Body of pancreas (tissue), 4 donors: ENCODE data around the gene DENND4A. TPM values are rescaled to one million over a fixed set of nuclear protein-coding genes. Genes with fewer than 3 reads are reported as not detected.
"Not testable (repeated sequence)": the region's sequence is repeated elsewhere in the genome, so short reads cannot be mapped to it uniquely, and the experiment has no call there.

Experiments used
- ATAC-seq: fragments of 150-250 bp; one replicate; pipeline ENCODE4 v1.9.1; 2016
- DNase-seq, 4 donors: peaks; one replicate each; pipeline ENCODE4 v3.0.0-alpha.2; 2019
- H3K27ac ChIP-seq, 4 donors: fragments of 200-600 bp; sonication (generic); 1 replicate in 3 of 4; 2 replicates in 1 of 4; pipeline versions ENCODE4 v1.5.1 to v1.6.1; 2016 to 2019; ENCODE audit warnings: mild to moderate bottlenecking in 1 of 4, mixed read lengths in 1 of 4, moderate library complexity in 1 of 4
- H3K27me3 ChIP-seq, 2 donors: fragments of 200-600 bp; sonication (generic); one replicate each; pipeline ENCODE4 v1.6.0; 2016; ENCODE audit warnings: mild to moderate bottlenecking in 1 of 2
- H3K36me3 ChIP-seq, 2 donors: fragments of 200-600 bp; sonication (generic); replicated peaks in 1 of 2; 2 replicates each; pipeline ENCODE4 v1.5.1; 2016; ENCODE audit warnings: low read depth in 2 of 2; ENCODE audit not compliant: insufficient read depth in 1 of 2
- H3K4me1 ChIP-seq: fragments of 200-600 bp; sonication (generic); one replicate; pipeline ENCODE4 v1.6.0; 2016
- H3K4me3 ChIP-seq, 2 donors: fragments of 200-600 bp; sonication (generic); 1 replicate in 1 of 2; 2 replicates in 1 of 2; pipeline ENCODE4 v1.5.1; 2016 to 2019
- H3K9me3 ChIP-seq, 3 donors: fragments of 200-600 bp; sonication (generic); 1 replicate in 2 of 3; 2 replicates in 1 of 3; pipeline ENCODE4 v1.5.1; 2016
- CTCF ChIP-seq, 7 experiments: fragments of 450-650 bp in 4 of 7; fragments of 200-600 bp in 3 of 7; sonication (generic) in 3 of 7; IDR thresholded peaks; one replicate each; pipeline ENCODE4 v1.5.1; 2016 to 2019; ENCODE audit warnings: antibody characterized with exemption in 7 of 7
- POLR2A ChIP-seq, 3 donors: fragments of 450-650 bp; IDR thresholded peaks; one replicate each; pipeline ENCODE4 v1.6.1; 2016; ENCODE audit warnings: antibody characterized with exemption in 3 of 3, mild to moderate bottlenecking in 2 of 3
- WGBS, 2 donors: methylation state at CpG; one replicate each; pipeline ENCODE4 v1.1.5; 2017; 5-methylcytosine and 5-hydroxymethylcytosine counted together
- intact Hi-C: fragments of 100-400 bp; cut with DNase I; formaldehyde crosslinking; loops from one replicate; pipeline ENCODE4 v1.15.1; 2023
- total RNA-seq, 2 donors: library from RNA; depleted of rRNA; stranded (reverse); fragments of >200 nt; gene quantifications; one replicate each; pipeline ENCODE4 v1.1.0, GENCODE V29; 2016

DENND4A gene
- total RNA-seq, 2 donors from 2014 or later, result 45.7 to 59.3 TPM

DNA sequence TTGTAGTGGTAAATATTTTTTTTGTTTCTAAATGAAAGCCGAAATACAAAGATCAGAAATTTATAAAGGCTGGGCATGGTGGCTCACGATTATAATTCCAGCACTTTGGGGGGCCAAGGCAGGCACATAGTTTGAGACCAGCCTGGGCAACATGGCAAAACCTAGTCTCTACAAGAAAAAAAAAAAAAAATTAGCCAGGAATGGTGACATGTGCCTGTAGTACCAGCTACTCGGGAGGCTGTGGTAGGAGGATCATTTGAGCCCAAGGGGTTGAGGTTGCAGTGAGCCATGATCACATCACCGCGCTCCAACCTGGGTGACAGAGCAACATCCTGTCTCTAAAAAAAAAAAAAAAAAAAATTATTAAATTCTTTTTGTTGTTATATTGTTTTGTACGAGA is 6.9 kb downstream of the DENND4A start:
- intact Hi-C loops, result no loop called here
- WGBS, 2 donors, result 84 to 93% methylated on average over 6 of the region's 6 CpGs
- peaks cover 65% of the 10 kb centered on the region for H3K4me1 ChIP-seq
- no peaks in the 10 kb centered on the region for H3K36me3 ChIP-seq
- TF ChIP-seq POLR2A (IDR thresholded peaks at IDR 0.05), result no peak
- no peak for TF ChIP-seq CTCF (IDR thresholded peaks at IDR 0.05)
- H3K9me3 ChIP-seq, result no peaks in the 10 kb centered on the region
- H3K27ac ChIP-seq, result no peak overlapping the region
- DNase-seq (no peak), ATAC-seq (no peak)
- no peak overlapping the region for H3K4me3 ChIP-seq
- H3K27me3 ChIP-seq, result no peaks in the 10 kb centered on the region

DNA sequence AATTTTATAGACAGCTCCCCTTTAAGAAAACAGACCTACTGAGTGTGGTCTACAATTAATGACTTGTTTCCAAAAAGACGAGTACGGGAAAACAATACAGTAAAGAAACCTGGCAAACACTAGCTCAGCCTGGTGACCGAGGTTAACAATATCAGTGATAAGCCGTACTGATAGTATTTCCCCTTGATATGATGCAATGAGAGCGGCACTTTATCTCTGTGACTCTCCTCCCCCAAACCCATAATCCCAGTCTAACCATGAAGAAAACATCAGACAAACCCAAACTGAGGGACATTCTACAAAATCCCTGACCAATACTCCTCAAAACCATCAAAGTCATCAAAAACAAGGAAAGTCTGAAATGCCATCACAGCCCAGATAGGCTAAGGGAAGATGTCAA is 8.2 kb downstream of the DENND4A start:
- WGBS, 2 donors, result 24 to 32% methylated on average over 5 of the region's 5 CpGs
- H3K36me3 ChIP-seq, result no peaks in the 10 kb centered on the region
- no peak overlapping the region for H3K27ac ChIP-seq
- TF ChIP-seq POLR2A (IDR thresholded peaks at IDR 0.05) (no peak), CTCF (IDR thresholded peaks at IDR 0.05) (no peak)
- no peaks in the 10 kb centered on the region for H3K9me3 ChIP-seq
- ATAC-seq (no peak), DNase-seq (no peak)
- H3K4me3 ChIP-seq, result no peak overlapping the region
- intact Hi-C loops, result no loop called here
- H3K27me3 ChIP-seq, result no peaks in the 10 kb centered on the region
- H3K4me1 ChIP-seq, result peaks cover 53% of the 10 kb centered on the region

DNA sequence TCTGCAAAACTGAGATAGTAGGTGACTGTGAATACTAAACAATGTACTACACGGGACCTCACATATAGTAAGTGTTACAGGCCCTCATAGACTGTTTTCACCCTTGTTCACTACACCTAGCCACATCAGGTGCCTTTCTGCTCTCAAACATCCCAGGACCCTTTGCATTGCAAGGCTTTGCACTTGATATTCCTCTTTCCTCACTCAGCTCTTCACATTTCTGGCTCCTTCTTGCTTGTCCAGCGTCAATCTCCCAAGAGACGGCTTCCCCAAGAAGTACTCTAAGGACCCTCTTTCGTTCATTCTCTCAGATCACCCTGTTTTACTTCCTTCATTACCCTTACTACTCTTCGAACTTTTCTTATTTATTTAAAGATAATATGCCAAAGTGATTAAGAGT is 10.0 kb downstream of the DENND4A start:
- Histone ChIP-seq H3K27ac (no peak overlapping the region), H3K9me3 (no peaks in the 10 kb centered on the region), H3K36me3 (no peaks in the 10 kb centered on the region), H3K27me3 (no peaks in the 10 kb centered on the region), H3K4me3 (no peak overlapping the region), H3K4me1 (peaks cover 42% of the 10 kb centered on the region)
- TF ChIP-seq POLR2A (IDR thresholded peaks at IDR 0.05), result no peak
- DNase-seq (no peak), ATAC-seq (no peak)
- 60 to 63% methylated on average over 5 of the region's 5 CpGs for WGBS, 2 donors
- intact Hi-C loops, result no loop called here

- H3K36me3 ChIP-seq, intact Hi-C loops, H3K27me3 ChIP-seq, H3K27ac ChIP-seq, H3K4me3 ChIP-seq, H3K9me3 ChIP-seq, DNase-seq, ATAC-seq: not testable (repeated sequence)
- H3K4me1 ChIP-seq, result peaks cover 36% of the 10 kb centered on the region
- WGBS, 2 donors, result 79 to 88% methylated on average over 9 of the region's 9 CpGs
Observed at GRCh38 chr15:65778701-65779100, 13.4 kb downstream of the DENND4A start.

DNA sequence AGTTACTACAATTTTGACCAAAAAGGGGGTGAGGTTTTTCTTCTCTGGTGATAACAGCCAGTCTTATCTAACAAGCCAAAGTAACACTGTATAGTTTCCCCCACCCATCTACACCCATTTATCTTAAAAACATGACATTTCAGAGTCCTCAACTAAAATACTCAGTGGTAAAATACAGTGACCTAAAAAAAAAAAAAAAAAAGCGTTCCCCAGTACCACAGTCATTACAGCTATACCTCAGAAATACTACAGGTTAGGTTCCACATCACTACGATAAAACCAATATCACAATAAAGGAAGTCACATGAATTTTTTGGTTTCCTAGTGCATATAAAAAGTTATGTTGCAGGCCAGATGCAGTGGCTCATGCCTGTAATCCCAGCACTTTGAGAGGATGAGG is 13.8 kb downstream of the DENND4A start:
- DNase-seq (no peak), ATAC-seq (no peak)
- intact Hi-C loops, result no loop called here
- Histone ChIP-seq H3K4me1 (peaks cover 32% of the 10 kb centered on the region), H3K27ac (no peak overlapping the region), H3K27me3 (no peaks in the 10 kb centered on the region), H3K4me3 (no peak overlapping the region), H3K36me3 (no peaks in the 10 kb centered on the region), H3K9me3 (no peaks in the 10 kb centered on the region)
- 61 to 78% methylated on average over 2 of the region's 2 CpGs for WGBS, 2 donors
- no peak for TF ChIP-seq POLR2A (IDR thresholded peaks at IDR 0.05)
- no peak for TF ChIP-seq CTCF (IDR thresholded peaks at IDR 0.05)

DNA sequence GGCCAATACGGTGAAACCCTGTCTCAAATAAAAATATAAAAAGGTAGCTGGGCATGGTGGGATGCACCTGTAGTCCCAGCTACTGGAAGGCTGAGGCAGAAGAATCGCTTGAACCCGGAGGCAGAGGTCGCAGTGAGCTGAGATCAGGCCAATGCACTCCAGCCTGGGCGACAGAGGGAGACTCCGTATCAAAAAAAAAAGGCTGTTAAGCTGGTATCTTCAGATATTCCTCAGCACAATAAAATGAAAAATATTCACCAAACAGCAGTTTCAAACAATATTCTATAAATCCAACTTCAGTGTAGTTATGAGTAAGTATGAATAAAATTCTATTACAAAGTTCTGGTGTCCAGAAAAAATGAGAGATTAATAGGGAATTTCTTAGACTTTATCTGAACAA is 14.2 kb downstream of the DENND4A start:
- Histone ChIP-seq H3K4me1 (peaks cover 32% of the 10 kb centered on the region), H3K36me3 (no peaks in the 10 kb centered on the region), H3K9me3 (no peaks in the 10 kb centered on the region), H3K27ac (no peak overlapping the region), H3K4me3 (no peak overlapping the region), H3K27me3 (no peaks in the 10 kb centered on the region)
- TF ChIP-seq POLR2A (IDR thresholded peaks at IDR 0.05), result no peak
- TF ChIP-seq CTCF (IDR thresholded peaks at IDR 0.05), result no peak
- intact Hi-C loops, result no loop called here
- ATAC-seq, result no peak
- WGBS, 2 donors, result 94 to 100% methylated on average over 6 of the region's 6 CpGs
- DNase-seq, result no peak
